HCT116 (cell line): ENCODE data around the gene BTBD6. TPM values are rescaled to one million over a fixed set of nuclear protein-coding genes. Genes with fewer than 3 reads are reported as not detected.

Experiments used
- ATAC-seq: fragments of 200-7000 bp; cut with Tn5 transposase; 2 replicates; pipeline ENCODE4 v1.9.1; 2020; ENCODE audit warnings: mild to moderate bottlenecking, moderate library complexity
- BruUV-seq: library from RNA; stranded (reverse); fragments of 400-500 nt; replicated peaks from 2 replicates; lab custom pipeline; 2021; lab: Mats Ljungman, UMichigan
- CTCF ChIA-PET: fragments of 300-600 bp; sonication (Branson Sonifier 250); formaldehyde crosslinking; loops from one replicate; lab custom pipeline; 2021; ENCODE audit warnings: antibody characterized with exemption; lab: Charles Lee
- POLR2A ChIA-PET: fragments of 300-600, 350-600 bp; sonication (Branson Sonifier 250); formaldehyde crosslinking; loops from one replicate; lab custom pipeline; 2021; ENCODE audit warnings: antibody characterized with exemption; lab: Charles Lee
- RAD21 ChIA-PET, 2 experiments: fragments of 300-600 bp; sonication (Branson Sonifier 250); formaldehyde crosslinking; loops; one replicate each; lab custom pipeline; 2023; ENCODE audit warnings: low total read pairs in 2 of 2; ENCODE audit not compliant: uncharacterized antibody in 2 of 2, unreplicated experiment in 2 of 2, low non-redundant PET in 1 of 2; lab: Charles Lee
- DNase-seq: peaks from one replicate; pipeline ENCODE4 v3.0.0-alpha.2; 2010; ENCODE audit warnings: low read depth, low spot score
- H2AFZ ChIP-seq: fragments of 200-600 bp; shearing (Covaris generic), sonication (generic); 2 replicates; pipeline ENCODE4 v1.6.1; 2017; ENCODE audit warnings: low read depth, mixed run types, mixed read lengths, antibody characterized with exemption, low read length; ENCODE audit not compliant: poor library complexity, severe bottlenecking
- H3K27ac ChIP-seq: 2 replicates; pipeline ENCODE4 v1.5.1; 2012; ENCODE audit warnings: low read depth, low read length
- H3K27me3 ChIP-seq: fragments of 200-600 bp; sonication (generic); 2 replicates; pipeline ENCODE4 v1.6.1; 2016; ENCODE audit warnings: mixed run types, low read length, mixed read lengths; ENCODE audit not compliant: insufficient read depth
- H3K36me3 ChIP-seq, 2 experiments: fragments of 200-500 bp in 1 of 2; fragments of 200-600 bp in 1 of 2; sonication (Bioruptor generic) in 1 of 2; sonication (generic) in 1 of 2; 2 replicates each; pipeline versions ENCODE4 v1.5.1 to v1.6.1; 2014 to 2016; ENCODE audit warnings: low read length in 2 of 2, inconsistent platforms in 1 of 2, mixed read lengths in 1 of 2, mixed run types in 1 of 2; ENCODE audit not compliant: insufficient read depth in 2 of 2, control insufficient read depth in 1 of 2
- H3K4me1 ChIP-seq, 2 experiments: fragments of 200-600 bp in 1 of 2; sonication (generic) in 1 of 2; 2 replicates each; pipeline versions ENCODE4 v1.5.1 to v1.6.1; 2012 to 2017; ENCODE audit warnings: low read length in 2 of 2, inconsistent platforms in 1 of 2, mild to moderate bottlenecking in 1 of 2, mixed read lengths in 1 of 2, mixed run types in 1 of 2, moderate library complexity in 1 of 2; ENCODE audit not compliant: insufficient read depth in 2 of 2, control insufficient read depth in 1 of 2
- H3K4me2 ChIP-seq: fragments of 200-600 bp; sonication (generic); 2 replicates; pipeline ENCODE4 v1.6.1; 2017; ENCODE audit warnings: mixed run types, low read length, mixed read lengths
- H3K4me3 ChIP-seq, 2 experiments: fragments of 200-600 bp in 1 of 2; sonication (generic) in 1 of 2; replicated peaks in 1 of 2; 2 replicates each; pipeline ENCODE4 v1.5.1; 2011 to 2016; ENCODE audit warnings: low read length in 2 of 2, control low read depth in 1 of 2, low read depth in 1 of 2, mild to moderate bottlenecking in 1 of 2, mixed read lengths in 1 of 2, mixed run types in 1 of 2
- H3K79me2 ChIP-seq: fragments of 200-600 bp; sonication (generic); 2 replicates; pipeline ENCODE4 v1.6.1; 2017; ENCODE audit warnings: mild to moderate bottlenecking, mixed run types, low read length, moderate library complexity, mixed read lengths; ENCODE audit not compliant: insufficient read depth
- H3K9ac ChIP-seq: fragments of 200-600 bp; sonication (generic); 2 replicates; pipeline ENCODE4 v1.6.1; 2016; ENCODE audit warnings: low read length, mixed read lengths
- H3K9me2 ChIP-seq: fragments of 200-600 bp; sonication (generic), shearing (Covaris generic); 2 replicates; pipeline ENCODE4 v1.6.1; 2017; ENCODE audit warnings: mixed run types, mild to moderate bottlenecking, moderate library complexity; ENCODE audit not compliant: insufficient read depth
- H3K9me3 ChIP-seq, 2 experiments: fragments of 200-500 bp in 1 of 2; fragments of 200-600 bp in 1 of 2; sonication (Bioruptor generic) in 1 of 2; sonication (generic) in 1 of 2; 2 replicates each; pipeline ENCODE4 v1.6.1; 2014 to 2017; ENCODE audit warnings: low read length in 2 of 2, mixed read lengths in 2 of 2, inconsistent platforms in 1 of 2, low read depth in 1 of 2, mild to moderate bottlenecking in 1 of 2, mixed run types in 1 of 2, moderate library complexity in 1 of 2; ENCODE audit not compliant: control insufficient read depth in 1 of 2, insufficient read depth in 1 of 2
- H4K20me1 ChIP-seq: fragments of 200-600 bp; sonication (generic), shearing (Covaris generic); 2 replicates; pipeline ENCODE4 v1.6.1; 2017; ENCODE audit warnings: mixed run types, mild to moderate bottlenecking, moderate library complexity; ENCODE audit not compliant: insufficient read depth
- CBX3 ChIP-seq: IDR thresholded peaks from 2 replicates; pipeline ENCODE4 v1.6.1; 2012; ENCODE audit warnings: low read depth
- CEBPB ChIP-seq: IDR thresholded peaks from 2 replicates; pipeline ENCODE4 v1.6.1; 2012; ENCODE audit warnings: low read depth
- EGR1 ChIP-seq: IDR thresholded peaks from 2 replicates; pipeline ENCODE4 v1.6.1; 2012; ENCODE audit warnings: low read depth
- JUND ChIP-seq: IDR thresholded peaks from 2 replicates; pipeline ENCODE4 v1.6.1; 2012
- POLR2A ChIP-seq: IDR thresholded peaks from 2 replicates; pipeline ENCODE4 v1.7.0; 2011; ENCODE audit warnings: borderline replicate concordance; ENCODE audit not compliant: insufficient read depth, insufficient read length; ENCODE audit errors: extremely low read depth
- RAD21 ChIP-seq: IDR thresholded peaks from 2 replicates; pipeline ENCODE4 v1.6.1; 2012; ENCODE audit warnings: low read depth, mild to moderate bottlenecking
- SRF ChIP-seq: IDR thresholded peaks from 2 replicates; pipeline ENCODE4 v1.6.1; 2012; ENCODE audit warnings: low read depth
- ZFX ChIP-seq: fragments of 450-650 bp; IDR thresholded peaks from 2 replicates; pipeline ENCODE4 v1.6.1; 2017
- ZNF274 ChIP-seq: fragments of 200-500 bp; sonication (Bioruptor generic); IDR thresholded peaks from 2 replicates; pipeline ENCODE4 v1.6.1; 2014; ENCODE audit warnings: mild to moderate bottlenecking, low read depth, low read length, inconsistent platforms
- intact Hi-C: fragments of 100-400 bp; cut with micrococcal nuclease; formaldehyde crosslinking; loops from 2 replicates; pipeline ENCODE4 v1.10.0; 2022
- total RNA-seq: library from RNA; stranded (reverse); gene quantifications from one replicate; pipeline ENCODE4 v1.2.1, GENCODE V29; 2021; ENCODE audit not compliant: unreplicated experiment
- TF ChIP-seq, protein P1 (sequence below): IDR thresholded peaks from 2 replicates; pipeline ENCODE4 v1.6.1; 2011; ENCODE audit warnings: mild to moderate bottlenecking, low read length, moderate library complexity; ENCODE audit not compliant: insufficient replicate concordance; ENCODE audit errors: extremely low read depth
- TF ChIP-seq, protein P2 (sequence below): IDR thresholded peaks from 2 replicates; pipeline ENCODE4 v1.6.1; 2012

Gene BTBD6
- total RNA-seq, 1 experiment from 2014 or later = 35.9 TPM

DNA sequence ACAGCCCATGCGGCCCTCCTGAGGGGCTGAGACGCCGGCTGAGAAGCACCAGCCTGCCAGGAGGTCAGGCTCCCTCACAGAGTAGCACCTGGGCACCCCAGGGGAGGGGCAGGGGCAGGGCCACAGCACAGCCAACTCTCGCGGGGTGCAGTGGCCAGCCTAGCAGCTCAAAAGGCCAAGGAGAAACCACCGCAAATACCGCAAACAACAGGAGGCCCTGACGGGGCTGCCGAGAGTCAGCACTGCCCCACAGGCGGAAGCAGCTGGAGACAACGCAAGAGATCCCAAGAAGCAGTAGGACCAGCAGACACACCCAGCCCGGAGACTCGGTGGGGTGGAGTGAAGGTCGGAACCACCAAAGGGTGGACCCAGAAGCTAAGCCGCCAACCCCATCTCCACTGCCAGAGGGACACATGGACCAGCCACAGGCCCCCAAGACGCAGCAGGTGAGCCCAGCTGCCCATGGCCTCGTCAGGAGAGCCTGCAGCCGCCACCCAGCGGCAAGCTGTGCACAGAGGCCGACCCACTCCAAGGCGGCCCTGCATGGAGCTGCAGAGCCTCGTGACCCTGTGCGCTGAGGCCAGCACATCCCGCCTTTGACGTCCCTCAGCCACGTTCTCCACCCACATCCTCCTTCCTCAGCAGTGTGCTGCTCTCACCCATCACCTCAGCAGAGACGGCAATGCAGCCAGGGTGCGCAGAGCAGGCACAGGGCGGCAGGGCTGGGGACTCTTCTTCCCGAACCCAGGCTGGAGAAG, 31.7 kb upstream of the BTBD6 start:
- no peak overlapping the region for H3K9ac ChIP-seq
- no peak overlapping the region for H3K27ac ChIP-seq
- ChIA-PET CTCF (no interaction called here), RAD21 (no interaction called here), POLR2A (no interaction called here)
- no peaks in the 10 kb centered on the region for H4K20me1 ChIP-seq
- DNase-seq (no peak), ATAC-seq (no peak)
- BruUV-seq = no TSS peak
- no peak overlapping the region for H3K4me3 ChIP-seq
- intact Hi-C loops = no loop called here
- TF ChIP-seq, protein P1, sequence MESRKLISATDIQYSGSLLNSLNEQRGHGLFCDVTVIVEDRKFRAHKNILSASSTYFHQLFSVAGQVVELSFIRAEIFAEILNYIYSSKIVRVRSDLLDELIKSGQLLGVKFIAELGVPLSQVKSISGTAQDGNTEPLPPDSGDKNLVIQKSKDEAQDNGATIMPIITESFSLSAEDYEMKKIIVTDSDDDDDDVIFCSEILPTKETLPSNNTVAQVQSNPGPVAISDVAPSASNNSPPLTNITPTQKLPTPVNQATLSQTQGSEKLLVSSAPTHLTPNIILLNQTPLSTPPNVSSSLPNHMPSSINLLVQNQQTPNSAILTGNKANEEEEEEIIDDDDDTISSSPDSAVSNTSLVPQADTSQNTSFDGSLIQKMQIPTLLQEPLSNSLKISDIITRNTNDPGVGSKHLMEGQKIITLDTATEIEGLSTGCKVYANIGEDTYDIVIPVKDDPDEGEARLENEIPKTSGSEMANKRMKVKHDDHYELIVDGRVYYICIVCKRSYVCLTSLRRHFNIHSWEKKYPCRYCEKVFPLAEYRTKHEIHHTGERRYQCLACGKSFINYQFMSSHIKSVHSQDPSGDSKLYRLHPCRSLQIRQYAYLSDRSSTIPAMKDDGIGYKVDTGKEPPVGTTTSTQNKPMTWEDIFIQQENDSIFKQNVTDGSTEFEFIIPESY = no peak
- TF ChIP-seq CBX3 (no peak), ZFX (no peak)
- no peaks in the 10 kb centered on the region for H3K4me1 ChIP-seq
- no peak overlapping the region for H3K4me2 ChIP-seq
- no peak overlapping the region for H2AFZ ChIP-seq
- no peaks in the 10 kb centered on the region for H3K9me2 ChIP-seq
- no peaks in the 10 kb centered on the region for H3K79me2 ChIP-seq
- H3K27me3 ChIP-seq = no peaks in the 10 kb centered on the region
- H3K9me3 ChIP-seq = no peaks in the 10 kb centered on the region
- H3K36me3 ChIP-seq = peaks cover 5% of the 10 kb centered on the region in 2 experiments; a peak in 3 of 4 replicates

DNA sequence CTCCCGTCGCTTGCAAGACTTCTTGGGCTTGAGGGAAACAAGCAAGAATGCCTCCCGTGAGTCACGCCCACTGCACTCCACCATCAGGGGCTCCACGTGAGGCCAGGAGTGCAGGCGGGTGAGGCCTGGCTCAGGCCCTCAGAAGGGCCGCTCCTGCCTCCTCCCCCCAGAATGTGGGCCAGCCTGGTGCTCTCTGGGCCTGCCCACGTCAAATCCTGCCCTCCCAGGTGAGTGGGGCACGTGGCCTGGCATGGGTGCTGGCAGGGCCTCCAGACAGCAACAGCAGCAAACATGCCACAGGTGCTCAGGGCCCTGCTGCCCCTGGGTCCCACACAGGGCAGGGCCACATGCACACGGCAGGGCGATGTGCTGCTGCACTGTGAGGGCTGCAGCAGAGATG, 30.6 kb upstream of the BTBD6 start:
- Histone ChIP-seq H3K79me2 (no peaks in the 10 kb centered on the region), H3K9me2 (no peaks in the 10 kb centered on the region), H3K4me3 (no peak overlapping the region), H3K27ac (no peak overlapping the region), H3K9ac (no peak overlapping the region), H3K4me1 (no peaks in the 10 kb centered on the region), H3K4me2 (no peak overlapping the region), H4K20me1 (no peaks in the 10 kb centered on the region), H3K9me3 (no peaks in the 10 kb centered on the region), H3K36me3 (peaks cover 5% of the 10 kb centered on the region in 2 experiments; a peak in 3 of 4 replicates), H3K27me3 (no peaks in the 10 kb centered on the region), H2AFZ (no peak overlapping the region)
- ChIA-PET RAD21 (no interaction called here), CTCF (no interaction called here), POLR2A (no interaction called here)
- ATAC-seq (no peak), DNase-seq (no peak)
- intact Hi-C loops = no loop called here
- no TSS peak for BruUV-seq
- TF ChIP-seq SRF (no peak), EGR1 (no peak), ZNF274 (no peak), CEBPB (no peak), JUND (no peak), POLR2A (no peak), CBX3 (no peak), RAD21 (no peak)
- TF ChIP-seq, protein P2, sequence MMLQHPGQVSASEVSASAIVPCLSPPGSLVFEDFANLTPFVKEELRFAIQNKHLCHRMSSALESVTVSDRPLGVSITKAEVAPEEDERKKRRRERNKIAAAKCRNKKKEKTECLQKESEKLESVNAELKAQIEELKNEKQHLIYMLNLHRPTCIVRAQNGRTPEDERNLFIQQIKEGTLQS = no peak
- TF ChIP-seq, protein P1 = no peak
